Fibroblast of villous mesenchyme (primary cell): ENCODE data around the gene SYT12. TPM values are rescaled to one million over a fixed set of nuclear protein-coding genes. Genes with fewer than 3 reads are reported as not detected.

ENCODE experiments used
- DNase-seq: peaks from one replicate; pipeline ENCODE4 v3.0.0-alpha.2; 2010; ENCODE audit warnings: low read depth
- H3K4me3 ChIP-seq: 2 replicates; pipeline ENCODE4 v1.5.1; 2011; ENCODE audit warnings: low read depth, mild to moderate bottlenecking, low read length
- total RNA-seq: library from RNA; depleted of rRNA; stranded (reverse); fragments of >200 nt; gene quantifications from 2 replicates; pipeline ENCODE4 v1.2.3, GENCODE V29; 2012
- TF ChIP-seq, protein P1 (sequence below): IDR thresholded peaks from 2 replicates; pipeline ENCODE4 v1.5.1; 2012; ENCODE audit warnings: low read depth, mild to moderate bottlenecking, low read length; ENCODE audit not compliant: insufficient read depth

SYT12 gene
- total RNA-seq, 1 donor = 0.43 TPM

DNA sequence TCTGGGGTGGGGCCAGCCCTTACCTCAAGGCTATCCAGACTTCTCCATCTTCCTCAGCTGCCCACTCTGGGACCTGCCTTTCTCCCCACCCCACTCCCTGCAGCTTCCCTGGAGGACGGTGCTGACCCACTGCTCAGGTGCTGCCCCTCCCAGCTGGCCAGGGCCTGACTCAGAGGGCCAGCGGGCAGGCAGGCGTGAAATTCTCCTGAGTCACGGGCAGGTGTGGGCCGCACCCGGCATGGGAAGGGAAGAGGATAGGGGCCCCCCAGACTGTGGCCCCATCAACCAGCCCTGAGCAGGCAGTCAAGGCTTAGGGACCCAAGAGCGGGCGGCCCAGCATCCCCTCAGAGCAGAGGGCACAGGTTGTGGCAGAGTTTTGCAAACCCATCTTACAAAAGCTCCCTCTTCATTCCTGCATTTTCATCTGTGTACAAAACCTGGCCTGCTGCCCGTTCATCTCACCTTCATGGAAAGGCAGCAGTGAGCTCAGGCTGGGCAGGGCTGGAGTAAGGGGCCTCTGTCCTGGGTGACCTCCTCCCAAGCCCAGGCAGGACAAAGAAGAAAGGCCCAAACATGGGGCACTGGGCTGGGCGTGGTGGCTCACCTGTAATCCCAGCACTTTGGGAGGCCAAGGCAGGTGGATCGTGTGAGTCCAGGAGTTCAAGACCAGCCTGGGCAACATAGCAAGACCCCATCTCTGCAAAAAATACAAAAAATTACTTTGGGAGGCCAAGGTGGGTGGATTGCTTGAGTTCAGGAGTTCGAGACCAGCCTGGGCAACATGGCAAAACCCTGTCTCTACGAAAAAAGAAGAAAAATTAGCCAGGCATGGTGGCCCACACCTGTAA is 39.8 kb downstream of the SYT12 start:
- no peak for DNase-seq
- TF ChIP-seq, protein P1, sequence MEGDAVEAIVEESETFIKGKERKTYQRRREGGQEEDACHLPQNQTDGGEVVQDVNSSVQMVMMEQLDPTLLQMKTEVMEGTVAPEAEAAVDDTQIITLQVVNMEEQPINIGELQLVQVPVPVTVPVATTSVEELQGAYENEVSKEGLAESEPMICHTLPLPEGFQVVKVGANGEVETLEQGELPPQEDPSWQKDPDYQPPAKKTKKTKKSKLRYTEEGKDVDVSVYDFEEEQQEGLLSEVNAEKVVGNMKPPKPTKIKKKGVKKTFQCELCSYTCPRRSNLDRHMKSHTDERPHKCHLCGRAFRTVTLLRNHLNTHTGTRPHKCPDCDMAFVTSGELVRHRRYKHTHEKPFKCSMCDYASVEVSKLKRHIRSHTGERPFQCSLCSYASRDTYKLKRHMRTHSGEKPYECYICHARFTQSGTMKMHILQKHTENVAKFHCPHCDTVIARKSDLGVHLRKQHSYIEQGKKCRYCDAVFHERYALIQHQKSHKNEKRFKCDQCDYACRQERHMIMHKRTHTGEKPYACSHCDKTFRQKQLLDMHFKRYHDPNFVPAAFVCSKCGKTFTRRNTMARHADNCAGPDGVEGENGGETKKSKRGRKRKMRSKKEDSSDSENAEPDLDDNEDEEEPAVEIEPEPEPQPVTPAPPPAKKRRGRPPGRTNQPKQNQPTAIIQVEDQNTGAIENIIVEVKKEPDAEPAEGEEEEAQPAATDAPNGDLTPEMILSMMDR = no peak
- no peak overlapping the region for H3K4me3 ChIP-seq

DNA sequence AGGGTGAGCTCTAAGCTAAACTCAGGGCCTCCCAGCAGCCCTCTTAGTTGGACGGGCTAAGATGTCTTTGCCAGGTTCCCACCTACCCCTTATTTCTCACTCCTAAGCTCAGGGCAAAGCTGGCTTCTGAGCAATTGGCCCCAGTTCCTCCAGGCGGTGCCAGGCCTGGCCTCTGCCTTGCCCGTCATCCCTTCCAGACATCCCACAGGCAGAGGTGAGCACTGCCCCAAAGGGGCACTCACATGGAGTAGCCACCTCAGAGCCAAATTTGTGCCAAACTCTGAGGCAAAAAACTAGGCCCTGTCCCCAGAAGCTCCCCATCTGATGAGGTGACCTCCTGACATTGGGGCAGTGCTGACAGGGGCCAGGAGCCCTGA is 43.4 kb downstream of the SYT12 start:
- H3K4me3 ChIP-seq = no peak overlapping the region
- no peak for DNase-seq
- TF ChIP-seq, protein P1 = no peak

DNA sequence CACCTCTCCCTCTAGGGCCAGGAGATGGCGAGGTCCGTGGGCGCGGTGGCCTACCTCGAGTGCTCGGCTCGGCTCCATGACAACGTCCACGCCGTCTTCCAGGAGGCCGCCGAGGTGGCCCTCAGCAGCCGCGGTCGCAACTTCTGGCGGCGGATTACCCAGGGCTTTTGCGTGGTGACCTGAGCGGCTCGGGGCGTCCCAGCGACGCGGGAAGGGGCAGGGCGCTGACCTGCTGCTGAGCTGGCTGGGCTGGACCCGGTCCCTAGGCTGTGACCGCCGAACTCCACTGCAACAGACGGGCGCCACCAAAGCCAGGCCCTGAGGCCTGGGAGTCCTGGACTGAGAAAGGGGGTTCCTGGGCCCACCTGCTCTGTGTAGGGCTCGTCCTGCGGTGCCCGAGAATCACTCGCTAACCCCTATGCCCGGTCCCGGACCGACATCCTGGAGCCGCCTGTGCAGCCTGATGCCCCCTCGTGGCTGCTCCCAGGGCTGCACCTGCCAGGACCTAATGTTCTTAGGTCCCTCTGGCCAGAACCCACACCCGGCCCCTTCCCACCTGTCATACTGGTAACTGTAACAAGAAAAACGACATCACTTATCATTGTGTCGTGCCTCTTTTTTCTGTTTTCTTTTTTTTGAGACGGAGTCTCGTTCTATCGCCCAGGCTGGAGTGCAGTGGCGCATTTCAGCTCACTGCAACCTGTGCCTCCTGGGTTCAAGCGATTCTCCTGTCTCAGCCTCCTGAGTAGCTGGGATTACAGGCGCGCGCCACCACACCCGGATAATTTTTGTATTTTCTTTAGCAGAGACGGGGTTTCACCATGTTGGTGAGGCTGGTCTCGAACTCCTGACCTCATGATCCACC is 48.7 kb downstream of the SYT12 start:
- peak; percentile 55 for DNase-seq
- TF ChIP-seq, protein P1 = peak; percentile 81
- no peak overlapping the region for H3K4me3 ChIP-seq

DNA sequence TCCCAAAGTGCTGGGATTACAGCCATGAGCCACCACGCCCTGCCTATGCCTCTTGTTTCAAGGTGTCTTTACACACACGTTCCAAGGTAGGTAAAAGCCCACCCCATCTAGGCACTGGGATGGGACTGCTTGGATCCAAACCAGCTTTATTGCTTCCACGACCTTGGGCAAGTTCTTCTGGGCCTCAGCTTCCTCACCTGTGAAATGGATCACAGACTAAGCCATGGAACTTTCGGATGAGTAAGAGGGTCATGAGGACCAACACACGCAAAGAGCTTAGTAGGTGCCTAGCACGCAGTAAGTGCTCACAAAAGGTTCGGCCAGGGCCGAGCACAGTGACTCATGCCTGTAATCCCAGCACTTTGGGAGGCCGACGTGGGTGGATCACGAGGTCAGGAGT is 49.4 kb downstream of the SYT12 start:
- TF ChIP-seq, protein P1 = no peak
- H3K4me3 ChIP-seq = no peak overlapping the region
- no peak for DNase-seq

DNA sequence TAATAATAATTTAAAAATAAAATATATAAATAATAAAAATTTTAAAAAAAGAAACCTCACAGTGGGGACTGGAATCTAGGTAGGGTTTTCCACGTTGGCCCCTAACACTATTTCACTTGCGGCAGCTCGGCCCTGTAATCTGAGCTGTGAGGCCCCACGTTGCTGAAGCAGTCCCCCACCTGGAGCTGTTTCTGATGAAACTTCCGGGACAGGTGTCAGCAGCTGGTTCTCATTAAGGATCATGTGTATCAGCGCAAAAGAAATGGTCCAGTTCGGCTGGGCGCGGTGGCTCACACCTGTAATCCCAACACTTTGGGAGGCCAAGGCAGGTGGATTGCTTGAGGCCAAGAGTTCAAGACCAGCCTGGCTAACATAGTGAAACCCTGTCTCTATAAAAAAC is 51.0 kb downstream of the SYT12 start:
- TF ChIP-seq, protein P1 = no peak
- H3K4me3 ChIP-seq = no peak overlapping the region
- no peak for DNase-seq

DNA sequence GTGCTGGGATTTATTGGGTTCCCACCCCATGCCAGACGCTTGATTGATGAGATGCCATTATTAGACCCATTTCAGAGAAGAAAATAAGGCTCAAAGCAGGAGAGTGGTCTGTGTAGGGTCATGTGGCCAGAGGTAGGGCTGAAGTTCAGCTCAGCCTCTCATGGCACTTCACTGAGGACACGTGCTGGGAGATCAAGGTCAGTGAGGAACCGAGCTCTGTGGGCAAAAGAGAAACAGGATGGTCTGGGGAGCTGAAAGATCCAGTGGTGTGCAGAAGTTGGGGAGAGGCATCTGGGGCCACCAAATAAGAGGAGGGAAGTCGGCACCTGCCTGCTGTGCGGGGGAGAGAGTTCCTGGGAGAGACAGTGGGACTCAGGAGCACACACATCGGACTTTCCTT is 53.3 kb downstream of the SYT12 start:
- TF ChIP-seq, protein P1 = no peak
- DNase-seq = no peak
- H3K4me3 ChIP-seq = no peak overlapping the region
